Measurements from ENCODE around the gene PRPH. TPM values are rescaled to one million over a fixed set of nuclear protein-coding genes. Genes with fewer than 3 reads are reported as not detected.
A peak's percentile ranks its signal among the peaks of the same experiment; 100 is the strongest.
"Not testable (repeated sequence)": the region's sequence is repeated elsewhere in the genome, so short reads cannot be mapped to it uniquely, and the experiment has no call there.

Gene PRPH
- polyA plus RNA-seq, 1 experiment = not detected

DNA sequence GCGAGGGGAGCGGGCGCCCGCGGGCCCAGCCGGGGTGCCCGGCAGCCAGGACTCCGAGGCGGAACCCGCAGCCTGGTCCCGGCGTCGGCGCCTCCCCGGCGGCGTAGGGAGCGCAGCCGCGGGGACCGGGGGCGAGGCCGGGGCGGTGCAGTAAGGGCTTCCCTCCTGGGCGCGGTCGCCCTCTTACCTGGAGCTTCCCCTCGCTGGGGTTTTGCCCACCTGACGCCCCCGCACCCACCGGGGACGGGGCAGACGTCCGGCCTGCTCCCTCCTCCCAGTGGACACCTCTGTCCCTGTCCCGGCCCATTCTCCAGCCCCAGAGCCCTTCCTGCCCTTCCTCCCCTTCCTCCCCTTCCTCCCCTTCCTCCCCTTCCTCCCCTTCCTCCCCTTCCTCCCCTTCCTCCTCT, 30.5 kb upstream of the PRPH start:
- Histone ChIP-seq H3K4me3 (ENCODE audit: low read depth, low read length) (peak overlapping the region; percentile 92), H3K27me3 (ENCODE audit: control insufficient read depth, insufficient read depth, low read length) (no peaks in the 10 kb centered on the region), H3K36me3 (ENCODE audit: control insufficient read depth, insufficient read depth, low read length) (peaks cover 2% of the 10 kb centered on the region)
- CTCF ChIA-PET = interaction anchor here (0.6 to 2.5 kb wide), 6 partner anchors 10 to 200 kb away, joined by 3 to 20 read pairs (median 6); no protein-coding TSS in a partner anchor
- TF ChIP-seq, protein P1, sequence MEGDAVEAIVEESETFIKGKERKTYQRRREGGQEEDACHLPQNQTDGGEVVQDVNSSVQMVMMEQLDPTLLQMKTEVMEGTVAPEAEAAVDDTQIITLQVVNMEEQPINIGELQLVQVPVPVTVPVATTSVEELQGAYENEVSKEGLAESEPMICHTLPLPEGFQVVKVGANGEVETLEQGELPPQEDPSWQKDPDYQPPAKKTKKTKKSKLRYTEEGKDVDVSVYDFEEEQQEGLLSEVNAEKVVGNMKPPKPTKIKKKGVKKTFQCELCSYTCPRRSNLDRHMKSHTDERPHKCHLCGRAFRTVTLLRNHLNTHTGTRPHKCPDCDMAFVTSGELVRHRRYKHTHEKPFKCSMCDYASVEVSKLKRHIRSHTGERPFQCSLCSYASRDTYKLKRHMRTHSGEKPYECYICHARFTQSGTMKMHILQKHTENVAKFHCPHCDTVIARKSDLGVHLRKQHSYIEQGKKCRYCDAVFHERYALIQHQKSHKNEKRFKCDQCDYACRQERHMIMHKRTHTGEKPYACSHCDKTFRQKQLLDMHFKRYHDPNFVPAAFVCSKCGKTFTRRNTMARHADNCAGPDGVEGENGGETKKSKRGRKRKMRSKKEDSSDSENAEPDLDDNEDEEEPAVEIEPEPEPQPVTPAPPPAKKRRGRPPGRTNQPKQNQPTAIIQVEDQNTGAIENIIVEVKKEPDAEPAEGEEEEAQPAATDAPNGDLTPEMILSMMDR (IDR thresholded peaks at IDR 0.05; ENCODE audit: insufficient read depth, low read depth, low read length) = no peak
- POLR2A ChIA-PET = no interaction called here
- DNase-seq (ENCODE audit: low read depth) = no peak

DNA sequence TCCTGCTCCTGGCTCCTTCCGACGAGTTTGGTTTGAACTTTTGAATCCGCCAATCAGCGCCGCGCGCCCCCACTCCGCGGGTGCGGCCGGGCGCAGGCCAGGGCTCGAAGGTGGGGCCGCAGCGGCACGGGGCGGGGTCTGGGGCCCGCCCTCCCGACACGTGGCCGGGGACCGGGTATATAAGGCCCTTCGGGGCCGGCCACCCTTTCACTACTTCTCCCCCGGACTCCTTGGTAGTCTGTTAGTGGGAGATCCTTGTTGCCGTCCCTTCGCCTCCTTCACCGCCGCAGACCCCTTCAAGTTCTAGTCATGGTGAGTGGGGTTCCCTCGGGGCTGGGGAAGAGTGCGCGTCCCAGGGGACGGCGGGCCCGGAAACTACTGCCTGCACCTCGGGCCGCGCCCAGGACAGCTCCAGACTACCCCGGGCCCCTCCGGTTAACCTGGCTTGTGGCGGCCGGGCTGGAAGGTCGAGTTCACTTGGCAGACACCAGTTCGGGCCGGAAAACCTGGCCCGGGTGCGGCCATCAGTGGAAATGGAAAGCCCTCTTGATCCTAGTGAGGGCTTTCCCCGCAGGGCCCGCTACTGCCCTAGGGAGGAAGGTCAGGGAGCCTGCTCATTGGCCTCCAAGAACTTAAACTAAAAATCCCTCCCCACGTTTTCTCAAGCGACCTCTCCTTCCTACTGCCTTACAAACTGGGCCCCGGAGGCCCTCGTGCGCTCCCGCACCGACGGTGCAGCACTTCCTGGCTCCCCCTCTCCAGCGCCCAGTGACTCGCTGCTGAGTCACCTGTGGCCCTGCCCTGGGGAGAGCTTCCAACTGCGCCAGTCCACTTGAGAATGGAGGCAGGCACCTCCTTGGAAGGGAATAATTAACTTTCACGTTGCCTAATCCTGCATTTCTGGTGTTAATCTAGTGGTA, 29.8 kb upstream of the PRPH start, which contains the start of gene TUBA1C:
TSS of gene TUBA1C (plus strand) at position 210 of the 920 bp plus-strand sequence. CDS start at position 310, 100 bp downstream.
- Histone ChIP-seq H3K27me3 (ENCODE audit: control insufficient read depth, insufficient read depth, low read length) (no peaks in the 10 kb centered on the region), H3K4me3 (ENCODE audit: low read depth, low read length) (peak within 1 kb of the TSS; percentile 92), H3K36me3 (ENCODE audit: control insufficient read depth, insufficient read depth, low read length) (peaks cover 7% of the 10 kb centered on the region)
- POLR2A ChIA-PET = interaction anchor here (0.7 kb wide), 1 partner anchor 266 kb away, joined by 4 read pairs; no protein-coding TSS in a partner anchor
- CTCF ChIA-PET = interaction anchor here (0.6 to 2.5 kb wide), 2 partner anchors 21 to 31 kb away, joined by 3 to 20 read pairs; no protein-coding TSS in a partner anchor
- peak; percentile 62 for DNase-seq (ENCODE audit: low read depth)
- TF ChIP-seq, protein P1 (IDR thresholded peaks at IDR 0.05; ENCODE audit: insufficient read depth, low read depth, low read length) = no peak

DNA sequence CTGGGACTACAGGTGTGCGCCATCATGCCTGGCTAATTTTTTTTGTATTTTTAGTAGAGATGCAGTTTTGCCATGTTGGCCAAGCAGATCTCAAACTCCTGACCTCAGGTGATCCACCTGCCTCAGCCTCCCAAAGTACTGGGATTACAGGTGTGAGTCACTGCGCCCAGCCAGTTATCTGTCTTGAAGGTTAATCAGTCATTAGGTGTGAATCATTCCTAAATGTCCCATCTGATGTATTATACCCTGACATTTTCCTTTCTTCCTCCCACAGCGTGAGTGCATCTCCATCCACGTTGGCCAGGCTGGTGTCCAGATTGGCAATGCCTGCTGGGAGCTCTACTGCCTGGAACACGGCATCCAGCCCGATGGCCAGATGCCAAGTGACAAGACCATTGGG, 25.8 kb upstream of the PRPH start:
- peaks cover 26% of the 10 kb centered on the region for H3K36me3 ChIP-seq (ENCODE audit: control insufficient read depth, insufficient read depth, low read length)
- CTCF ChIA-PET = interaction anchor here (1.1 to 3.3 kb wide), 6 partner anchors 19 to 138 kb away, joined by 3 to 12 read pairs (median 4); partner anchors contain the start of genes PRPH and TUBA1B

DNA sequence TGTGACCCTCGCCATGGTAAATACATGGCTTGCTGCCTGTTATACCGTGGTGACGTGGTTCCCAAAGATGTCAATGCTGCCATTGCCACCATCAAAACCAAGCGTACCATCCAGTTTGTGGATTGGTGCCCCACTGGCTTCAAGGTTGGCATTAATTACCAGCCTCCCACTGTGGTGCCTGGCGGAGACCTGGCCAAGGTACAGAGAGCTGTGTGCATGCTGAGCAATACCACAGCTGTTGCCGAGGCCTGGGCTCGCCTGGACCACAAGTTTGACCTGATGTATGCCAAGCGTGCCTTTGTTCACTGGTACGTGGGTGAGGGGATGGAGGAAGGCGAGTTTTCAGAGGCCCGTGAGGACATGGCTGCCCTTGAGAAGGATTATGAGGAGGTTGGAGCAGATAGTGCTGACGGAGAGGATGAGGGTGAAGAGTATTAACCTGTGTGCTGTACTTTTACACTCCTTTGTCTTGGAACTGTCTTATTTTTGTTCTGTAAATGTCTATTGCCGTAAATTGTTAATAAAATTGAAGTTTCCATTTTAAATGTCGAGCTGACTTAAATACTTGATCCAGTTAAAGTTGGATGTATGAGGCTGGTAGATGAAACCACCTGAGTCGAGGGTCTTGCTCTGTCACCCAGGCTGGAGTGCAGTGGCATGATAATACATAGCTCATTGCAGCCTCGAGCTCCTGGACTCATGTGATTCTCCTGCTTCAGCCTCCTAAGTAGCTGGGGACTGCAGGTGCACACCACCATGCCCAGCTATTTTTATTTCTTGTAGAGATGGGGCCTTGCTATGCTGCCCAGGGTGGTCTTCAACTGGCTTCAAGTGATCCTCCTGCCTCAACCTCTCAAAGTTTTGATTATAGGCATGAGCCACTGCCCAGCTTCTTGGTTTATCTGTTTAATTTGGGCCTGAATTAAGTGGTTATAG, 21.9 kb upstream of the PRPH start:
- ChIA-PET POLR2A (no interaction called here), CTCF (interaction anchor here (0.7 kb wide), 1 partner anchor 23 kb away, joined by 3 read pairs; no protein-coding TSS in a partner anchor)
- no peak for DNase-seq (ENCODE audit: low read depth)
- Histone ChIP-seq H3K27me3 (ENCODE audit: control insufficient read depth, insufficient read depth, low read length) (no peaks in the 10 kb centered on the region), H3K36me3 (ENCODE audit: control insufficient read depth, insufficient read depth, low read length) (peaks cover 26% of the 10 kb centered on the region), H3K4me3 (ENCODE audit: low read depth, low read length) (no peak overlapping the region)
- TF ChIP-seq, protein P1 (IDR thresholded peaks at IDR 0.05; ENCODE audit: insufficient read depth, low read depth, low read length) = no peak

More for the DNA sequence above, 25.8 kb upstream of the PRPH start:
- not testable (repeated sequence) for H3K4me3 ChIP-seq (ENCODE audit: low read depth, low read length); H3K27me3 ChIP-seq (ENCODE audit: control insufficient read depth, insufficient read depth, low read length); DNase-seq (ENCODE audit: low read depth)
- POLR2A ChIA-PET = interaction anchor here (0.6 kb wide), 4 partner anchors 9 to 80 kb away, joined by 3 to 4 read pairs (median 4); partner anchors contain the start of gene TUBA1A

DNA sequence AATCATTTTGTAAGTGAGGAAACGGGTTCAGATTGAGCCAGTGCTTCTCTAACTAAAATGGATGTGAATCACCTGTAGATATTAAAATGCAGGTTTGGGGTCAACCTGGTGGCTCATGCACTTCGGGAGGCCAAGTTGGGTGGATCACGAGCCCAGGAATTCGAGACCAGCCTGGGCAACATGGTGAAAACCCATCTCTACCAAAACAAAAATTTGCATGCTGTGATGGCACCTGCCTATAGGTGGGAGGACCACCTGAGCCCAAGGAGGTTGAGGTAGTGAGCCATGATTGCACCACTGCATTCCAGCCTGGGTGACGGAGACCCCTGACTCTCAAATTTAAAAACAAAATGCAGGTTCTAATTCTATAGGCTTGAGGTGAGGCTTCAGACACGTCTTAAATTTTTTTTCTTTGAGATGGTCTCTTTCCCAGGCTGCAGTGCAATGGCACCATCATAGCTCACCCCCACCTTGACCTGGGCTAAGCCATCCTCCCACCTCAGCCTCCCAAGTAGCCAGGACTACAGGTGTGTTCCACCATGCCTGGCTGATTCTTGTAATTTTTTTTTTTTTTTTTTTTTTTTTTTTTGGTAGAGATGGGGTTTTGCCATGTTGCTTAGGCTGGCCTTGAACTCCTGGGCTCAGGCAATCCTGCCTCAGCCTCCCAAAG, 21.1 kb upstream of the PRPH start:
- CTCF ChIA-PET = interaction anchor here (1.4 kb wide), 1 partner anchor 24 kb away, joined by 4 read pairs; no protein-coding TSS in a partner anchor
- Histone ChIP-seq H3K36me3 (ENCODE audit: control insufficient read depth, insufficient read depth, low read length) (peaks cover 26% of the 10 kb centered on the region), H3K27me3 (ENCODE audit: control insufficient read depth, insufficient read depth, low read length) (no peaks in the 10 kb centered on the region), H3K4me3 (ENCODE audit: low read depth, low read length) (no peak overlapping the region)
- DNase-seq (ENCODE audit: low read depth) = no peak
- POLR2A ChIA-PET = no interaction called here
- TF ChIP-seq, protein P1 (IDR thresholded peaks at IDR 0.05; ENCODE audit: insufficient read depth, low read depth, low read length) = no peak
